ENCODE data around the gene ZNF414.

The ZNF414 gene, protein sequence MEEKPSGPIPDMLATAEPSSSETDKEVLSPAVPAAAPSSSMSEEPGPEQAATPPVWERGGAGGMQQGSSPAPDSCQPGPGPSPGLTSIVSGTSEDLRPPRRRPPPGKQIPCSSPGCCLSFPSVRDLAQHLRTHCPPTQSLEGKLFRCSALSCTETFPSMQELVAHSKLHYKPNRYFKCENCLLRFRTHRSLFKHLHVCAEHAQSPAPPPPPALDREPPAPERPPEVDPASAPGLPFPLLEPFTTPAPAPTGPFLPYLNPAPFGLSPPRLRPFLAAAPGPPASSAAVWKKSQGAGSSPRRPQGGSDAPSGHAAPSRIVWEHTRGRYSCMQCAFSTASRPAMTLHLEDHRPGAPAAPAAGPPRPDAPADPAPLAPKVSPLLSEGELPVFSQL

GRCh38 chr19:8513687-8514504 is at the start of gene ZNF414:
Gene ZNF414 (minus strand): TSS chr19:8514167. CDS start chr19:8514046, 121 bp downstream.
- Histone ChIP-seq H3F3A (ENCODE audit: insufficient read depth, low read length) (no peaks in the 10 kb centered on the region), H3K36me3 (replicated peaks; ENCODE audit: insufficient read depth, low read length) (no peaks in the 10 kb centered on the region), H3K4me2 (ENCODE audit: low read depth, low read length) (peak within 1 kb of the TSS; percentile 49; the same call in 1 of the 2 replicates), H3K9me2 (replicated peaks; ENCODE audit: insufficient read depth, low read length) (no peaks in the 10 kb centered on the region), H3K27ac (ENCODE audit: low read length) (peak within 1 kb of the TSS; percentile 81), H3K9me3 (replicated peaks; ENCODE audit: insufficient read depth, low read length) (no peaks in the 10 kb centered on the region), H3K4me3 (ENCODE audit: low read length) (peak within 1 kb of the TSS; percentile 69), H3K79me2 (ENCODE audit: low read length) (no peaks in the 10 kb centered on the region), H3K27me3 (replicated peaks; ENCODE audit: insufficient read depth, low read length) (peaks cover 29% of the 10 kb centered on the region), H4K20me1 (ENCODE audit: insufficient read depth, low read length) (no peaks in the 10 kb centered on the region), H2AFZ (ENCODE audit: low read length) (peak within 1 kb of the TSS; percentile 65), H3K9ac (ENCODE audit: low read length) (peak within 1 kb of the TSS; percentile 93), H3K4me1 (ENCODE audit: low read length) (no peaks in the 10 kb centered on the region)
- TF ChIP-seq EZH2phosphoT487 (IDR thresholded peaks at IDR 0.05; ENCODE audit: low read length) (no peak), EZH2 (optimal IDR thresholded peaks at IDR 0.05; ENCODE audit: low read depth, low read length) (no peak), CTCF (IDR thresholded peaks at IDR 0.05; ENCODE audit: low read length) (no peak)
- DNase-seq = peak; percentile 93

DNA sequence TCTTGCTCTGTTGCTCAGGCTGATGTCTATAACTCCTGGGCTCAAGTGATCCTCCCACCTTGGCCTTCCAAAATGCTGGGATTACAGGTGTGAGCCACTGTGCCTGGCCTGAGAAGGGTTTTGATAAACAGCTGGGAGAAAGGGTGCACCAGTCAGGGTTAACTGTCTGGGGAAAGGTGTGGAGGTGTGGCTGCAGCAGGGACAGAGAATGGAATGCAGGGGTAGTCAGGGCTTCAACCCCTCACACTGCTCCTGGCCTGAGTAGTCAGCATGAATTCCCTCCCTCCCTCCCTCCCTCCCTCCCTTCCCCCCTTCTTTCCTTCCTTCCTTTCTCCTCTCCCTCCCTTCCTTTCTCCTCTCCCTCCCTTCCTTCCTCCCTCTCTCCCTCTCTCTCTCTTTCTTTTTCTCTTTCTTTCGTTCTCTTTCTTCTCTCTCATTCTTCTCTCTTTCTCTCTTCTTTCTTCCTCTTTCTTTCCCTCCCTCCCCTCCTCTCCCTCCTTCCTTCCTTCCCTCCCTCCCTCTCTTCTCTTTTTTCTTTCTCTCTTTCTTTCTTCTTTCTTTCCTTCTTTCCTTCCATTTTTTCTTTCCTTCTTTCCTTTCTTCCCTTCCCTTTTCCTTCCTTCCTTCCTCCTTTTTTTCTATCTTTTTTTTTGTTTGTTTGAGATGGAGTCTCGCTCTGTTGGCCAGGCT is 47.3 kb upstream of the ZNF414 start:
- Histone ChIP-seq H3K27me3 (replicated peaks; ENCODE audit: insufficient read depth, low read length) (peaks cover 66% of the 10 kb centered on the region), H3K9ac (ENCODE audit: low read length) (no peak overlapping the region), H3F3A (ENCODE audit: insufficient read depth, low read length) (no peaks in the 10 kb centered on the region), H3K4me1 (ENCODE audit: low read length) (no peaks in the 10 kb centered on the region), H3K4me2 (ENCODE audit: low read depth, low read length) (no peak overlapping the region), H3K9me2 (replicated peaks; ENCODE audit: insufficient read depth, low read length) (no peaks in the 10 kb centered on the region), H3K4me3 (ENCODE audit: low read length) (no peak overlapping the region), H4K20me1 (ENCODE audit: insufficient read depth, low read length) (no peaks in the 10 kb centered on the region), H3K27ac (ENCODE audit: low read length) (no peak overlapping the region), H2AFZ (ENCODE audit: low read length) (no peak overlapping the region), H3K36me3 (replicated peaks; ENCODE audit: insufficient read depth, low read length) (no peaks in the 10 kb centered on the region), H3K79me2 (ENCODE audit: low read length) (no peaks in the 10 kb centered on the region), H3K9me3 (replicated peaks; ENCODE audit: insufficient read depth, low read length) (no peaks in the 10 kb centered on the region)
- no peak for DNase-seq
- TF ChIP-seq EZH2phosphoT487 (IDR thresholded peaks at IDR 0.05; ENCODE audit: low read length) = no peak
- no peak for TF ChIP-seq CTCF (IDR thresholded peaks at IDR 0.05; ENCODE audit: low read length)
- no peak for TF ChIP-seq EZH2 (optimal IDR thresholded peaks at IDR 0.05; ENCODE audit: low read depth, low read length)

- no peaks in the 10 kb centered on the region for H3F3A ChIP-seq (ENCODE audit: insufficient read depth, low read length)
- H3K4me3 ChIP-seq (ENCODE audit: low read length) = no peak overlapping the region
- H3K27me3 ChIP-seq (replicated peaks; ENCODE audit: insufficient read depth, low read length) = peaks cover 71% of the 10 kb centered on the region
- no peak overlapping the region for H3K9ac ChIP-seq (ENCODE audit: low read length)
- no peaks in the 10 kb centered on the region for H4K20me1 ChIP-seq (ENCODE audit: insufficient read depth, low read length)
- no peak overlapping the region for H2AFZ ChIP-seq (ENCODE audit: low read length)
- DNase-seq = no peak
- no peaks in the 10 kb centered on the region for H3K79me2 ChIP-seq (ENCODE audit: low read length)
- H3K4me1 ChIP-seq (ENCODE audit: low read length) = no peaks in the 10 kb centered on the region
- H3K36me3 ChIP-seq (replicated peaks; ENCODE audit: insufficient read depth, low read length) = no peaks in the 10 kb centered on the region
- no peaks in the 10 kb centered on the region for H3K9me3 ChIP-seq (replicated peaks; ENCODE audit: insufficient read depth, low read length)
- no peak overlapping the region for H3K4me2 ChIP-seq (ENCODE audit: low read depth, low read length)
- H3K9me2 ChIP-seq (replicated peaks; ENCODE audit: insufficient read depth, low read length) = no peaks in the 10 kb centered on the region
- TF ChIP-seq EZH2phosphoT487 (IDR thresholded peaks at IDR 0.05; ENCODE audit: low read length) = no peak
- TF ChIP-seq CTCF (IDR thresholded peaks at IDR 0.05; ENCODE audit: low read length) = no peak
- no peak for TF ChIP-seq EZH2 (optimal IDR thresholded peaks at IDR 0.05; ENCODE audit: low read depth, low read length)
- no peak overlapping the region for H3K27ac ChIP-seq (ENCODE audit: low read length)
Observed at GRCh38 chr19:8558325-8558724, 44.4 kb upstream of the ZNF414 start.

Measured in MM.1S (cell line).